ENCODE results near the gene GOLGB1. TPM values are rescaled to one million over a fixed set of nuclear protein-coding genes. Genes with fewer than 3 reads are reported as not detected.

Gene GOLGB1
- total RNA-seq, 1 experiment from 2014 or later, result 31.4 TPM

DNA sequence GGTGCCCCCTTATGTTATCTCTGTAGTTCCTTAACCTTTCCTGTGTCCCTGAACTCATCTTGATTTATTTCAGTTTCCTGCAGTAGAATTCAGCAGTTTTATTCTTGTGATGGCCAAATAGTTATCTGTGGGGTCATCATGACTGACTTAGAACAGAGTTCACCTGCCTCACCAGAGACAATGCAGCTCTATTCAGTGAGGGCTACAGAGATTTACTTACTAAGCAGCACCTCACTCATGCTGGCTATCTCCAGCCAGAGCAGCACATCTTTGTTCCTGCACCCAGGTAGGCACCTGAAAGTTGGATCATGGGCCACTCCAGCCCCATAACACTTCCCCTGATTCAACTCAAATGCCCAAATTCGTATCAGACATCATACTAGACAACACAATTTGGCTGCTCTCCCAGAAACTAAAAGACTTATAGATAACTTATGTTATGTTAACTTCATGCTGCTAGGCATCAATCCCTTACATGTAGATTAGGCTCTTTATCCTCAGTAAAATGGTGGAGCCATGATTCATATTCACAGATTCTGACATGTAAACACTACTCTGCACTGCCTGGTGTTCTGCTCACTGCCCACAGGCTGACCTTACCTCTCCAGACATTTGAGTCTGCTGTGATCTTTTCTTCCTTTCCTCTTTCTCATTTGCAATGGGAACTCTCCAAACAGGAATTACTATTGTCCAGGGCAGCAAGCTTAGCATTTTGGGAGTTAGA is 9.3 kb upstream of the GOLGB1 start:
- no peak overlapping the region for H3T11ph ChIP-seq (ENCODE audit: low read length)
- no CpG with 5 or more reads among the region's 1 CpG for WGBS (ENCODE audit: extremely low coverage, insufficient read length, low lambda C conversion rate)
- no peak overlapping the region for H3K4me2 ChIP-seq (ENCODE audit: insufficient read depth, insufficient read length, low read length)
- no peaks in the 10 kb centered on the region for H4K20me1 ChIP-seq (ENCODE audit: control insufficient read depth, insufficient read depth, insufficient read length)
- no peaks in the 10 kb centered on the region for H3K79me1 ChIP-seq (ENCODE audit: insufficient read depth, low read depth, low read length, poor library complexity, severe bottlenecking)
- no peak overlapping the region for H2BK15ac ChIP-seq (ENCODE audit: low read depth, low read length)
- no peak overlapping the region for H3K14ac ChIP-seq (ENCODE audit: insufficient read depth, low read length)
- H3K9ac ChIP-seq (ENCODE audit: extremely low read depth, insufficient read length, low read length), result no peak overlapping the region
- no peak overlapping the region for H3K18ac ChIP-seq (ENCODE audit: insufficient read length, low read depth, low read length)
- Mint-ChIP-seq H3K27me3 (ENCODE audit: low read depth) (no peaks in the 10 kb centered on the region; the same call in none of the 2 replicates), H3K27ac (peak overlapping the region in 1 of 3 experiments; percentile 74; a peak in 1 of 7 replicates), H3K9me3 (no peaks in the 10 kb centered on the region), H3K4me1 (0 out of 4 replicates have a peak, but pooled peaks cover 2% of the 10 kb centered on the region in 2 experiments), H3K4me3 (no peak overlapping the region), H3K36me3 (ENCODE audit: insufficient read depth in 1 of 3, low read depth in 3 of 3) (no peaks in the 10 kb centered on the region)
- H3K4ac ChIP-seq (ENCODE audit: low read depth, low read length), result no peak overlapping the region
- H2AFZ ChIP-seq (ENCODE audit: low read length), result no peak overlapping the region
- no peak overlapping the region for H4K5ac ChIP-seq (ENCODE audit: insufficient read length, low read depth, low read length)
- no peak overlapping the region for H3K27ac ChIP-seq (ENCODE audit: insufficient read length, low read depth, low read length)
- no peak overlapping the region for H4K8ac ChIP-seq (replicated peaks; ENCODE audit: insufficient read length, low read depth, low read length)
- H3K23ac ChIP-seq (ENCODE audit: insufficient read length, low read depth, low read length), result no peak overlapping the region
- H3K27me3 ChIP-seq (ENCODE audit: insufficient read depth, low read length), result no peaks in the 10 kb centered on the region
- no peaks in the 10 kb centered on the region for H3K23me2 ChIP-seq (ENCODE audit: insufficient read length, low read depth, low read length, poor library complexity, severe bottlenecking)
- H2BK120ac ChIP-seq (ENCODE audit: low read depth, low read length, poor library complexity, severe bottlenecking), result no peak overlapping the region
- TF ChIP-seq, protein P1, sequence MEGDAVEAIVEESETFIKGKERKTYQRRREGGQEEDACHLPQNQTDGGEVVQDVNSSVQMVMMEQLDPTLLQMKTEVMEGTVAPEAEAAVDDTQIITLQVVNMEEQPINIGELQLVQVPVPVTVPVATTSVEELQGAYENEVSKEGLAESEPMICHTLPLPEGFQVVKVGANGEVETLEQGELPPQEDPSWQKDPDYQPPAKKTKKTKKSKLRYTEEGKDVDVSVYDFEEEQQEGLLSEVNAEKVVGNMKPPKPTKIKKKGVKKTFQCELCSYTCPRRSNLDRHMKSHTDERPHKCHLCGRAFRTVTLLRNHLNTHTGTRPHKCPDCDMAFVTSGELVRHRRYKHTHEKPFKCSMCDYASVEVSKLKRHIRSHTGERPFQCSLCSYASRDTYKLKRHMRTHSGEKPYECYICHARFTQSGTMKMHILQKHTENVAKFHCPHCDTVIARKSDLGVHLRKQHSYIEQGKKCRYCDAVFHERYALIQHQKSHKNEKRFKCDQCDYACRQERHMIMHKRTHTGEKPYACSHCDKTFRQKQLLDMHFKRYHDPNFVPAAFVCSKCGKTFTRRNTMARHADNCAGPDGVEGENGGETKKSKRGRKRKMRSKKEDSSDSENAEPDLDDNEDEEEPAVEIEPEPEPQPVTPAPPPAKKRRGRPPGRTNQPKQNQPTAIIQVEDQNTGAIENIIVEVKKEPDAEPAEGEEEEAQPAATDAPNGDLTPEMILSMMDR (conservative IDR thresholded peaks at IDR 0.05), result no peak
- no peak overlapping the region for H4K91ac ChIP-seq (ENCODE audit: insufficient read length, low read depth, low read length)
- no peak overlapping the region for H2BK5ac ChIP-seq (ENCODE audit: insufficient read length, low read length)
- no peak for DNase-seq
- H3K56ac ChIP-seq (ENCODE audit: insufficient read length, low read depth, low read length), result no peak overlapping the region
- no peak overlapping the region for H2BK20ac ChIP-seq (ENCODE audit: low read depth, low read length, poor library complexity, severe bottlenecking)
- H3K4me1 ChIP-seq (ENCODE audit: insufficient read depth, low read length), result no peaks in the 10 kb centered on the region
- no peaks in the 10 kb centered on the region for H3K79me2 ChIP-seq (ENCODE audit: insufficient read depth, low read length)
- H2BK12ac ChIP-seq (ENCODE audit: insufficient read length, low read depth, low read length), result no peak overlapping the region
- no peaks in the 10 kb centered on the region for H3K9me3 ChIP-seq (ENCODE audit: control insufficient read depth, low read depth, low read length)
- no peak overlapping the region for H2AK5ac ChIP-seq (ENCODE audit: insufficient read length, low read length)
